Gastroesophageal sphincter (tissue), 3 donors: Measurements from ENCODE around the gene UNKL.

Experiments
- CTCF ChIP-seq, 4 experiments: fragments of 200-600 bp in 2 of 4; fragments of 450-650 bp in 2 of 4; sonication (generic) in 1 of 4; IDR thresholded peaks; one replicate each; pipeline ENCODE4 v1.5.1; 2017 to 2019; ENCODE audit warnings: antibody characterized with exemption in 4 of 4, mild to moderate bottlenecking in 2 of 4, moderate library complexity in 2 of 4
- EP300 ChIP-seq: sonication (generic); formaldehyde crosslinking; IDR thresholded peaks from one replicate; pipeline ENCODE4 v1.6.1; 2017; ENCODE audit warnings: antibody characterized with exemption, mild to moderate bottlenecking
- POLR2AphosphoS5 ChIP-seq: sonication (generic); formaldehyde crosslinking; IDR thresholded peaks from one replicate; pipeline ENCODE4 v1.6.1; 2017; ENCODE audit warnings: antibody characterized with exemption

GRCh38 chr16:1326391-1326790 lies 88.1 kb downstream of the UNKL start:
- TF ChIP-seq CTCF (IDR thresholded peaks at IDR 0.05) = no peak
- no peak for TF ChIP-seq EP300
- no peak for TF ChIP-seq POLR2AphosphoS5
